SU-DHL-6 (cell line): ENCODE measurements around the gene EML6.

ENCODE experiments used
- CTCF ChIP-seq: fragments of 200-600 bp; sonication (generic); IDR thresholded peaks from one replicate; pipeline ENCODE4 v1.5.1; 2017; ENCODE audit warnings: antibody characterized with exemption, mild to moderate bottlenecking, low read length, moderate library complexity; ENCODE audit not compliant: insufficient read depth, poor library complexity, severe bottlenecking
- EZH2phosphoT487 ChIP-seq: fragments of 200-600 bp; sonication (generic), shearing (Covaris generic); conservative IDR thresholded peaks from 2 replicates; pipeline ENCODE4 v1.6.1; 2018; ENCODE audit warnings: mild to moderate bottlenecking, antibody characterized with exemption, low read length, moderate library complexity, mixed read lengths

- TF ChIP-seq CTCF (no peak), EZH2phosphoT487 (no peak)
Measured at GRCh38 chr2:54899576-54900200, 176.2 kb downstream of the EML6 start.
